H9 (cell line): ENCODE data around the gene PELI2. TPM values are rescaled to one million over a fixed set of nuclear protein-coding genes. Genes with fewer than 3 reads are reported as not detected.

Experiments
- DNase-seq: peaks from one replicate; pipeline ENCODE4 v3.0.0-alpha.2; 2017
- H2AFZ ChIP-seq: one replicate; pipeline ENCODE4 v1.6.1; 2013; ENCODE audit warnings: mild to moderate bottlenecking, low read length, control low read depth, moderate library complexity
- H2AK5ac ChIP-seq: 2 replicates; pipeline ENCODE4 v1.6.1; 2013; ENCODE audit warnings: low read length, control low read depth, mixed read lengths; ENCODE audit not compliant: insufficient read length
- H2BK120ac ChIP-seq: one replicate; pipeline ENCODE4 v1.6.1; 2013; ENCODE audit warnings: low read depth, mild to moderate bottlenecking, low read length, control low read depth, inconsistent platforms; ENCODE audit not compliant: poor library complexity, severe bottlenecking
- H2BK12ac ChIP-seq: 2 replicates; pipeline ENCODE4 v1.6.1; 2013; ENCODE audit warnings: low read length, control low read depth, mixed read lengths, low read depth; ENCODE audit not compliant: insufficient read length
- H2BK15ac ChIP-seq: 2 replicates; pipeline ENCODE4 v1.6.1; 2013; ENCODE audit warnings: low read depth, low read length, control low read depth
- H2BK20ac ChIP-seq: one replicate; pipeline ENCODE4 v1.6.1; 2013; ENCODE audit warnings: low read depth, mild to moderate bottlenecking, low read length, control low read depth, inconsistent platforms; ENCODE audit not compliant: poor library complexity, severe bottlenecking
- H2BK5ac ChIP-seq: 2 replicates; pipeline ENCODE4 v1.6.1; 2013; ENCODE audit warnings: low read length, control low read depth, mixed read lengths; ENCODE audit not compliant: insufficient read length
- H3K14ac ChIP-seq: 2 replicates; pipeline ENCODE4 v1.6.1; 2013; ENCODE audit warnings: low read length, control low read depth; ENCODE audit not compliant: insufficient read depth
- H3K18ac ChIP-seq: 2 replicates; pipeline ENCODE4 v1.6.1; 2013; ENCODE audit warnings: low read depth, mild to moderate bottlenecking, mixed read lengths, low read length, control low read depth; ENCODE audit not compliant: insufficient read length
- H3K23ac ChIP-seq: 2 replicates; pipeline ENCODE4 v1.6.1; 2013; ENCODE audit warnings: low read length, control low read depth, mixed read lengths, low read depth; ENCODE audit not compliant: insufficient read length
- H3K23me2 ChIP-seq: 2 replicates; pipeline ENCODE4 v1.6.1; 2013; ENCODE audit warnings: low read depth, mild to moderate bottlenecking, mixed read lengths, low read length, control low read depth; ENCODE audit not compliant: insufficient read length, poor library complexity, severe bottlenecking
- H3K27ac ChIP-seq: 2 replicates; pipeline ENCODE4 v1.5.1; 2013; ENCODE audit warnings: low read length, control low read depth, mixed read lengths, low read depth; ENCODE audit not compliant: insufficient read length
- H3K27me3 ChIP-seq: 2 replicates; pipeline ENCODE4 v1.6.1; 2013; ENCODE audit warnings: low read length, control low read depth, inconsistent platforms; ENCODE audit not compliant: insufficient read depth
- H3K4ac ChIP-seq: 2 replicates; pipeline ENCODE4 v1.6.1; 2013; ENCODE audit warnings: low read depth, mild to moderate bottlenecking, control low read depth, inconsistent platforms, low read length, moderate library complexity
- H3K4me1 ChIP-seq: 2 replicates; pipeline ENCODE4 v1.6.1; 2013; ENCODE audit warnings: low read length, control low read depth, inconsistent platforms; ENCODE audit not compliant: insufficient read depth
- H3K4me2 ChIP-seq: 2 replicates; pipeline ENCODE4 v1.6.1; 2013; ENCODE audit warnings: low read length, control low read depth, mixed read lengths; ENCODE audit not compliant: insufficient read length, insufficient read depth
- H3K56ac ChIP-seq: 2 replicates; pipeline ENCODE4 v1.6.1; 2013; ENCODE audit warnings: low read depth, mild to moderate bottlenecking, mixed read lengths, low read length, control low read depth; ENCODE audit not compliant: insufficient read length
- H3K79me1 ChIP-seq: 2 replicates; pipeline ENCODE4 v1.6.1; 2013; ENCODE audit warnings: low read depth, mild to moderate bottlenecking, moderate library complexity, low read length, control low read depth, inconsistent platforms; ENCODE audit not compliant: insufficient read depth, poor library complexity, severe bottlenecking
- H3K79me2 ChIP-seq: 2 replicates; pipeline ENCODE4 v1.6.1; 2013; ENCODE audit warnings: low read length, control low read depth, inconsistent platforms; ENCODE audit not compliant: insufficient read depth
- H3K9ac ChIP-seq: 2 replicates; pipeline ENCODE4 v1.6.1; 2013; ENCODE audit warnings: low read length, control low read depth, mixed read lengths; ENCODE audit not compliant: insufficient read length; ENCODE audit errors: extremely low read depth
- H3K9me3 ChIP-seq: one replicate; pipeline ENCODE4 v1.6.1; 2013; ENCODE audit warnings: low read depth, low read length, inconsistent platforms; ENCODE audit not compliant: control insufficient read depth
- H3T11ph ChIP-seq: one replicate; pipeline ENCODE4 v1.6.1; 2013; ENCODE audit warnings: mild to moderate bottlenecking, low read length, control low read depth, inconsistent platforms
- H4K20me1 ChIP-seq: one replicate; pipeline ENCODE4 v1.6.1; 2013; ENCODE audit not compliant: control insufficient read depth, insufficient read length, insufficient read depth
- H4K5ac ChIP-seq: 2 replicates; pipeline ENCODE4 v1.6.1; 2013; ENCODE audit warnings: low read depth, mild to moderate bottlenecking, mixed read lengths, low read length, control low read depth; ENCODE audit not compliant: insufficient read length
- H4K8ac ChIP-seq: replicated peaks from 2 replicates; pipeline ENCODE4 v1.6.1; 2013; ENCODE audit warnings: low read length, control low read depth, mixed read lengths, low read depth; ENCODE audit not compliant: insufficient read length
- H4K91ac ChIP-seq: 2 replicates; pipeline ENCODE4 v1.6.1; 2013; ENCODE audit warnings: low read depth, mild to moderate bottlenecking, moderate library complexity, mixed read lengths, low read length, control low read depth; ENCODE audit not compliant: insufficient read length
- H3K27ac Mint-ChIP-seq, 3 experiments: 2 replicates in 2 of 3; 3 replicates in 1 of 3; pipeline ENCODE4 v1.8.0; 2020 to 2021; ENCODE audit warnings: mixed read lengths in 3 of 3, mild to moderate bottlenecking in 1 of 3, moderate library complexity in 1 of 3
- H3K27me3 Mint-ChIP-seq: 2 replicates; pipeline ENCODE4 v1.8.0; 2021; ENCODE audit warnings: low read depth, mild to moderate bottlenecking, moderate library complexity, mixed read lengths
- H3K36me3 Mint-ChIP-seq, 3 experiments: 2 replicates in 2 of 3; 3 replicates in 1 of 3; pipeline ENCODE4 v1.8.0; 2020 to 2021; ENCODE audit warnings: low read depth in 3 of 3, mixed read lengths in 3 of 3; ENCODE audit not compliant: insufficient read depth in 1 of 3
- H3K4me1 Mint-ChIP-seq, 2 experiments: 2 replicates each; pipeline ENCODE4 v1.8.0; 2020; ENCODE audit warnings: mixed read lengths in 2 of 2
- H3K4me3 Mint-ChIP-seq, 2 experiments: 2 replicates in 1 of 2; 3 replicates in 1 of 2; pipeline ENCODE4 v1.8.0; 2020 to 2021; ENCODE audit warnings: mild to moderate bottlenecking in 2 of 2, mixed read lengths in 2 of 2, moderate library complexity in 1 of 2
- H3K9me3 Mint-ChIP-seq, 2 experiments: 2 replicates in 1 of 2; 3 replicates in 1 of 2; pipeline ENCODE4 v1.8.0; 2020; ENCODE audit warnings: mild to moderate bottlenecking in 2 of 2, mixed read lengths in 2 of 2, moderate library complexity in 1 of 2
- WGBS: extraction: QIAGEN DNeasy Blood & Tissue Kit; methylation state at CpG from one replicate; pipeline ENCODE4 v1.1.7; 2013; ENCODE audit warnings: missing lambda C conversion rate, low lambda C conversion rate, mixed read lengths; ENCODE audit not compliant: insufficient read length; ENCODE audit errors: extremely low coverage; 5-methylcytosine and 5-hydroxymethylcytosine counted together
- total RNA-seq: library from RNA; stranded (reverse); gene quantifications from 2 replicates; pipeline ENCODE4 v1.2.1, GENCODE V29; 2021
- TF ChIP-seq, protein P1 (sequence below): fragments of 200-600 bp; sonication (generic); conservative IDR thresholded peaks from 3 replicates; pipeline ENCODE4 v1.8.0; 2021; ENCODE audit warnings: antibody characterized with exemption, mild to moderate bottlenecking

PELI2 gene
- total RNA-seq, 1 experiment from 2014 or later: 18.0 TPM

DNA sequence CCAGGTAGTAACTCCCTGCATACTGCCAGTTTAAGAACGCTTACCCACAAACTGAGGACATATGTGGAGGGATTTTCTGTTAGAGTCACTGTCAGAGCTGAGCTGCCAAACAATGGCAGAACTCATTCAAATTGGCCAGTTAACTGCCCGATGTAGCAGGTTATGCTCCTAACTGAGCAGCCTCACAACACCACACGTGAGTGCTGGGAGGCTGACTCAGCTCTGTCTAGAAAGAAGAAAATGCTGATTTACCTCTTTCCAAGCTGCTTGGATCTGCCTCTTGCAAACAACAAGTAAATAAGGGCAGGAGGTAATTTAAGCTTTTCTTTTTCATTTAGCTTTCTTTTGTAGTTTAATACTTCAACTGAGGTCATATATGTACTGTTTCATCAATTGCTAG, 195.6 kb downstream of the PELI2 start:
- WGBS: no CpG with 5 or more reads among the region's 3 CpGs
- no peak overlapping the region for H2BK12ac ChIP-seq

More for the DNA sequence above, 195.6 kb downstream of the PELI2 start:
- no peak for DNase-seq
- Histone ChIP-seq H2BK20ac (no peak overlapping the region), H3T11ph (no peak overlapping the region), H4K5ac (no peak overlapping the region), H3K79me2 (no peaks in the 10 kb centered on the region), H3K9me3 (no peaks in the 10 kb centered on the region), H4K91ac (no peak overlapping the region), H3K14ac (no peak overlapping the region), H4K8ac (no peak overlapping the region), H3K4me1 (no peaks in the 10 kb centered on the region), H2BK15ac (no peak overlapping the region), H2AK5ac (no peak overlapping the region), H3K23me2 (no peaks in the 10 kb centered on the region), H3K23ac (no peak overlapping the region), H3K18ac (no peak overlapping the region), H3K27ac (no peak overlapping the region), H4K20me1 (no peaks in the 10 kb centered on the region), H3K4me2 (no peak overlapping the region), H2BK120ac (no peak overlapping the region), H3K79me1 (no peaks in the 10 kb centered on the region), H2BK5ac (no peak overlapping the region), H3K4ac (no peak overlapping the region), H3K56ac (no peak overlapping the region), H2AFZ (no peak overlapping the region), H3K9ac (no peak overlapping the region), H3K27me3 (no peaks in the 10 kb centered on the region)
- peaks cover 3 to 7% (median 5%) of the 10 kb centered on the region in 3 experiments; a peak in 4 of 7 replicates for H3K36me3 Mint-ChIP-seq
- no peak overlapping the region for H3K27ac Mint-ChIP-seq
- TF ChIP-seq, protein P1, sequence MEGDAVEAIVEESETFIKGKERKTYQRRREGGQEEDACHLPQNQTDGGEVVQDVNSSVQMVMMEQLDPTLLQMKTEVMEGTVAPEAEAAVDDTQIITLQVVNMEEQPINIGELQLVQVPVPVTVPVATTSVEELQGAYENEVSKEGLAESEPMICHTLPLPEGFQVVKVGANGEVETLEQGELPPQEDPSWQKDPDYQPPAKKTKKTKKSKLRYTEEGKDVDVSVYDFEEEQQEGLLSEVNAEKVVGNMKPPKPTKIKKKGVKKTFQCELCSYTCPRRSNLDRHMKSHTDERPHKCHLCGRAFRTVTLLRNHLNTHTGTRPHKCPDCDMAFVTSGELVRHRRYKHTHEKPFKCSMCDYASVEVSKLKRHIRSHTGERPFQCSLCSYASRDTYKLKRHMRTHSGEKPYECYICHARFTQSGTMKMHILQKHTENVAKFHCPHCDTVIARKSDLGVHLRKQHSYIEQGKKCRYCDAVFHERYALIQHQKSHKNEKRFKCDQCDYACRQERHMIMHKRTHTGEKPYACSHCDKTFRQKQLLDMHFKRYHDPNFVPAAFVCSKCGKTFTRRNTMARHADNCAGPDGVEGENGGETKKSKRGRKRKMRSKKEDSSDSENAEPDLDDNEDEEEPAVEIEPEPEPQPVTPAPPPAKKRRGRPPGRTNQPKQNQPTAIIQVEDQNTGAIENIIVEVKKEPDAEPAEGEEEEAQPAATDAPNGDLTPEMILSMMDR: no peak
- no peaks in the 10 kb centered on the region for H3K4me1 Mint-ChIP-seq
- peaks cover 3 to 4% of the 10 kb centered on the region in 2 experiments; a peak in 3 of 5 replicates for H3K9me3 Mint-ChIP-seq
- no peaks in the 10 kb centered on the region for H3K27me3 Mint-ChIP-seq
- H3K4me3 Mint-ChIP-seq: no peak overlapping the region
